ENCODE measurements around the gene PTPRK.

Gene PTPRK

DNA sequence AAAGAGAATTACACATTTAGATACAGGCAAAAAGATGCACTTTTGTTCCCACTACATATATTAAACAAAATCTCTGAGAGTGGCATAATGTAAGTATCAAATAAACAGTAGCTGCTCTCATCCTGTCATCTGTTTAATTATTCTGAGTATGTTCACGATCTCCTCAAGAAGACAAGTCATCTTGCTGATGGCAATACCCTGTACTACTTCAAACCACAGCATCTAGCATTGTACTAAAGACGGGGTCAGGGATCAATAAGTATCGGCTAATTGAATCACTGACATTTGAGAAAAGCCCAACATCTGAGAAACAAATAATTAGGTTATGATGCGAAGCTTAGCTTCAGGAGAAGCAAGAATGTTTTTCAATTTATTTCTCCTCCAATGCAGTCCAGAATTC, 175.1 kb downstream of the PTPRK start:
- no peak for DNase-seq (ENCODE audit: low read depth, low spot score)

DNA sequence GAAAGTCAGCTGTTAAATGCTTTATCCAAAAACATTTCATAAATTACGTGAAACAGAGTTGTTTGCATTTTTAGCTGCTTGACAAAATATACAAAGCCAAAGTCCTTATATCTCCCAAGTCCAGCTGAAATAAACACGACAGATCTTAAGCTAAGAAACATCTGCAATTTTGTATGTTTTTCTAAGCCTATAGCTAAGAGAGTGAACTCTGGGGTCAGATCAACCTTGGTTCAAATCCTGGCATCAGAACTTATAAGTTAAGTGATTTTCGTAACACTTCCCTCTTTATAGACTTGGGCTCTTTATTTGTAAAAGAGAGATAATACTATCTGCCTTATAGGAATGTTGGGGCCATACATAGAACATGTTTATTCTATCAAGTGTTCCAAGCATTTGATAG, 176.7 kb downstream of the PTPRK start:
- DNase-seq (ENCODE audit: low read depth, low spot score), result no peak

DNA sequence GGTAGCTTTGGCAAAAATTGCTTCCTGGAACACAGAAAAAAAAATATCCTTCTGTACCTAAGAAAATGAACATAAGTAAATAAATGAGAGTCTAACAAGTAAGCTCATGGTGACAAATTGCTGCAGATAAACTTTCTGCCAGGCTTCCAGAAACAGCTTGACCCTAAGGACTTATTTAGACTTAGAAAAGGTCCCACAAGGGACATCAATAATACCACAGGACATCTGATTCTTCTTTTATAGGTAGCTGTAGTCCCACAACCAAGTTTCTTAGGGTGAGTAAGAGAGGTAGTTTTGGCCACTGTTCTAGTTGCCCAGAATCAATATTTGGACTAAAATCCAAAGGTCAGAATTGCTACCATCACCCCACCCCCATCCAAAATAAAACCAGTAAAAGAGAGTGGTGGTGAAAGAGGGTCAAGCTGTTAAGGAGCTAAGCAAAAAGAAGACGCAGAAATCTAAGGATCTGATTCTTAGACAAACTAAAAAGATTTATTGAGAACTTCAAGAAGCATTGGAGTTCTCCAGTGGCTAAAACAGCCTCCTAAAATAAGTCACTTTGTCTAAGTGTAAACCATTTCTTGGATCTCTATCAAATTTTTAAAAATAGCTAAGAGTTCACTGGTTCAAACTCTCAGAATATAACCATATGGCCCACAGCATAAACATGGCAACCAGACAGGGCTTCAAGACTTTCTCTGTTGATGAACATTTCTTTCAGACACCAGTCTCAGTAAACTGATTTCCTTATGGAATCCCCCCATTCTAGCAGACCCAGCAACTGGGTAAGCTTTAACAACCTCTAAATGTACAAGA, 180.6 kb downstream of the PTPRK start:
- DNase-seq (ENCODE audit: low read depth, low spot score), result no peak

DNA sequence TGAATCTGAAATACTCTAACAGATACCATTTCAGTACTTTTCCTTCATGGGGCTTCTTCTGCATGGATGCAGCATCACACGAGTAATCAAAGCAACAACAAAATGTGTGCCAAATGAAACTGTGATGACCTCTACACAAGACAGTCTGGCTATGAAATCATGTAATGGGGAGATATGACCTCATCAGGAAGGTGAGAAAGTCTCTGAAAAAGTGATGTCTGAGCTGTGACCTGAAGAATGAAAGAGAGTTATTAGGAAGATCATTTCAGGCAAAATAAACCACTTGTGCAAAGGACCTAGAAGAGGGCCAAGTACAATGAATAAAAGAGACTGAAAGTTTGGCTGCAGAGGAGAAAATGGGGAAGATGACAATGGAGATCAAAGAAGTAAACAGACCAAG, 182.8 kb downstream of the PTPRK start:
- DNase-seq (ENCODE audit: low read depth, low spot score), result no peak

DNA sequence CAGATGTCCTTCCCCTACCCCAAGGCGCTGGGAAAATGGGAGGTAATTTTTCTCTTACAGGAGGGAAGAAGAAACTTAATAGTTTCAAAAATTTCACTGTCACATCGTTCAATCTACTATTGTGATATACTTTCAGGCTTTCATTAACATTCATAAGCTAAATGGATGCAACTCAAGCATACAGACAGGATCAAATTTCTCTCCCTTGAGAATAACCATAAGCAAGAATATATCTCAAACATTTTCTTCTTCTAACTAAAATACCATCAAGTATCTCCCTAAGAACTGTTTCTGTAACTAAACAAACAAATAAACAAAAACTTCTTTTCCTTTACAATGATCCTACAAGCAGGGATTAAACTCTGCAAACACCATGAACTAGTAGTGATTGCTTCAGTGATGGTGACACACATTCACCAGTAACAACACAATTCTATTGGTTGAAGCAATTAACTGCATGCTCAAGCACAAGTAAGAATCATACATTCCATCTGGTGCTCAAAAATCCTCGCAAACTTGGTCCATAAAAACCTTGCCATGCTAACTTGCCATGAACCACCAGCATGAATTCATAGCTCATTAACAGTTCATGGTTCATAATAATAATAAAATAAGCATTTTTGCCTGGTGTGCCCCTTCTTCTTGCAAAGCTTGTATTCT, 183.8 kb downstream of the PTPRK start:
- DNase-seq (ENCODE audit: low read depth, low spot score), result no peak

DNA sequence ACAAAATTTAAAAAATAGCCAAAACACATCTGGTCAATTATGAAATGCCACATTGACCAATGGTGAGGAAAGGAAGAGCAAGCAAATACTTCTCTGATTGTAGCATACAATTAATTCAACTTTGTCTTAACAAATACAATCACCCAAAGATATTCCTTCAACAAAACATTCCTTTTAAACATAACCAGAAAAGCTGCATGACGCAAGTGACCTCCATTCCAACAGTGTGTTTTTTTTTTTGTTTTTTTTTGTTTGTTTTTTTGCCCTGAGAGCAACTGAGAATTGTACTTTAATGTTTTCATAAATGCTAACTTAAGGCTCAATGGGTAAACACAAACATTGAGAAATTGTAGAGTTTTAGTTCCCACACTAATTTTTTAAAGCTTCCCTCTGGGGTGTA, 184.4 kb downstream of the PTPRK start:
- no peak for DNase-seq (ENCODE audit: low read depth, low spot score)

DNA sequence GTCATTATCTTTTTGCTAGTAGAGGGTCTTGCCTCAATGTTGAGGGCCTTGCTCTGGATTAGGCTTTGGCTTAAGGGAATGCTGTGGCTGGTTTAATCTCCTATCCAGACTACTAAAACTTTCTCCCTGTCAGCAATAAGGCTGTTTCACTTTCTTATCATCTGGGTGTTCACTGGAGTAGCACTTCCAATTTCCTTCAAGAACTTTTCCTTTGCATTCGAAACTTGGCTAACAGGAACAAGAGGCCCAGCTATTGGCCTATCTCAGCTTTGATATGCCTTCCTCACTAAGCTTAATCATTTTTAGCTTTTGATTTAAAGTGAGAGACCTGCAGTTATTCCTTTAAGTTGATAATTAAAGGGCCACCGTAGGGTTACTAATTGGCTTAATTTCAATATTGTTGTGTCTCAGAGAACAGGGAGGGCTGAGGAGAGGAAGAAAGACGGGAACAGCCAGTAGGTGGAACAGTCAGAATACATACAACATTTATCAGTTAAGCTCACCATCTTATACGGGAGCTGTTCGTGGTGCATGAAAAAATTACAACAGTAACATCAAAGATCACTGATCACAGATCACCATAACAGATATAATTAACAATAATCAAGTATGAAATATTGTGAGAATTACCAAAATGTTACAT, 186.7 kb downstream of the PTPRK start:
- DNase-seq (ENCODE audit: low read depth, low spot score), result no peak

DNA sequence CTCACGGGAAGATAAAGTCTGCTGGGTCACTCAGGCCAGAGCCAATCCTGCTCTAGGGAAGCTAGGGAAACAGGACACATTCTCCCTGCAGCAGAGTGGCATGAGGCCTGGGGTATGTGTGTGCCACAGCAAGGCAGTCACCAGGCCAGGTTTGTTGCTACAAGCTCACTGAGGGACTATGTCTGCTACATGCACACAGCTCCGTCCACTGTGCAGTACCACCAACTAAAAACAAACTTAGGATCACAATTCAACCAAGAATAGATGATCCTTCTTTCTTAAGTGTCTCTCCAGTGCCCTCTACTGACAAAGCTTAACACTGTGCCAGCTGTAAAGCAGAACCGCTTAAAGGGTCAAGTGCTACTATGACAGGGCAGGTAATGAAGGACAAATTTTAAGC, 192.5 kb downstream of the PTPRK start:
- DNase-seq (ENCODE audit: low read depth, low spot score), result peak; percentile 14

DNA sequence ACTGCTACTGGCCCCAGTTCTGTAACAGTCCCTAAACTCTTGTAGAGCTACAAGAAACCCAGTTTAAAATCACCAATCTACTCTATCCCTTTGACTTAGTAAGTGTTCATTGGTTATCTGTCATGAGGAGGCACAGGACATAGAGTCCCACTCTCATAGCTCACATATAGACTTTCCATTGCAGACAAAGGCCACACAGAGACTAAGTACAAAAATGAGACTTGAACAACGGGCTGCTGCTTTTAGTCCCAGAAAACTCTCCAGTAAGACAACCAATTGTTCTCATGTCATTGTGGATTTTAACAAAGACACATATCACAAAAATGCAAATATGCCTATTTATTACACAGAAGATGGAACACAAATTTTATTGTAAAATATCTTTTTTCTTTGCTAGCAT, 197.4 kb downstream of the PTPRK start:
- no peak for DNase-seq (ENCODE audit: low read depth, low spot score)

DNA sequence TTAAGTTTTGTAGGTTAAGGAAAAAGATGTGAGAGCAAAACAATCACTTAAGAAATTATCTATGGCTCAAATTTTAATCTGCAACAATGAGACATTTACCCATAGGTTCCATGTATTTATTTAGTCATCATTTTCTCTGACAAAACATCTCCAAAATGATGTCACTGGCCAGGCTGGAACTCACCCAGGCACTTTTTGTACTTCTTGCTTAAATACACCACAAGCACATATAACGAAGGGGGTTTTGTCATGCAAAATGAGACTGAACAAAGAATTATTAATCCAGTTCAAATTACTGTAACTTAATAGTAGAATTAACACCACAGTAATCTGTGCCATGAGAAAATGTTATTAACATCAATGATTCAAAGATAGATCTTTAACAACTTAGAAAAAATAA, 200.5 kb downstream of the PTPRK start:
- DNase-seq (ENCODE audit: low read depth, low spot score), result no peak

DNA sequence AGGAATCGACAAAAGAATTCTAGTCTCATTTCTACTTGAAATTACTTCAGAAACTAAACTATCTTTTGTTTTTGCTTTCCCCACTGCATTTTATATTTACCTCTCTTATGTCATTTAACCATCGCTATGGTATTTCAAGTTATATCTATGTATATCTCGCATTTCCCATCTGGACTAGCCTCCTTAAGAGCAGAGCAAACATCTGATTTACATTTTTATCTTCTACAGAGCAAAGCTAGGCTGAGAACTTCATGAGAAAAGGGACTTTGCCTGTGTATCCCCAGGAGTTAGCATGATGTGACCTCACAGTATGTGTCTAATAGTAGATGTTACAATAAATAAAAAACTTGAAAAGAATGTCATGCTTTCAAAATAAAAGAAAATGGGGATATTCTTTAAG, 201.2 kb downstream of the PTPRK start:
- DNase-seq (ENCODE audit: low read depth, low spot score), result no peak

DNA sequence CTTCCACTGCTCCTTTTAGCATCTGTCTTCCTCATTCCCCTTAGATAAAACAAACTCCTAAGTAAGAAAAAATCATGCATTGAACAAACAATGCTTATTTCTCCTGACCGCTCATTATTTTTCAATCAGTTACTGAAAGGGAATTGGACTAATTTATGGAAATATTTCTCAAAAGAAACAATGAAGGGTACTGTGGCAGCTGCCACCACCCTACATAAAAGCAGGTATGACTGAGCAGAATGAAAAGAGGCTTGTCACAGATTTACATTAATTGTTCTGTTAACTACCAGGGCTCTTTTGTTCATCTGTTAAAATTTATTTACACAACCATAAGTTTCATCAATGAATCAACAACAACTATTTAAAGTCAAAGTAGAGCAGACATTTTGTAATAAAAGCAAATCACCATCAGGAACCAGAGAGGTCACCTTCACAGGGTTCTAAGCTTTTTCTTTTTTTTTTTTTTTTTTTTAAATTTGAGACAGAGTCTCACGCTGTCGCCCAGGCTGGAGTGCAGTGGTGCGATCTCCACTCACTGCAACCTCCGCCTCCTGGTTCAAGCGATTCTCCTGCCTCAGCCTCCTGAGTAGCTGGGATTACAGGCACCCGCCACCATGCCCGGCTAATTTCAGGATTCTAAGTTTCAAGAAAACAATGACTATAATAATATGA, 204.0 kb downstream of the PTPRK start:
- DNase-seq (ENCODE audit: low read depth, low spot score), result no peak

DNA sequence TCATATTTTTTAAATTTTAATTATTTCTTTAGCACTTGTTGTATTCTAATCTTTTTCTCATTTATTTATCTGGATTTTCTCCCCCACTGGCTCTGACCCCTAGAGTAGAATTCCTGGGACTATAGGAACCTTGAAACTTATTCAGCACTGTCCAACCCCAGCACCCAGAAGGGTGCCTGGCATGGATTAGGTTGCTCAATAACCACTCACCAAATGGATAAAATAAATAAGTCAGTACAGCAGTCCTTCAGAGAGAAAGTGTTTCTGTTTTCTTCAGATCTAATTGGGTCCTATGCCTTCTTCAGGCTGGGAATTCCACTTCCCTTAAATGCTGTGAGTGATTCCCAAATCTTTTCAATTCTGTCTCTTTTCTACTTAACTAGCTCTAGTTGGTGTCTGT, 206.2 kb downstream of the PTPRK start:
- no peak for DNase-seq (ENCODE audit: low read depth, low spot score)

DNA sequence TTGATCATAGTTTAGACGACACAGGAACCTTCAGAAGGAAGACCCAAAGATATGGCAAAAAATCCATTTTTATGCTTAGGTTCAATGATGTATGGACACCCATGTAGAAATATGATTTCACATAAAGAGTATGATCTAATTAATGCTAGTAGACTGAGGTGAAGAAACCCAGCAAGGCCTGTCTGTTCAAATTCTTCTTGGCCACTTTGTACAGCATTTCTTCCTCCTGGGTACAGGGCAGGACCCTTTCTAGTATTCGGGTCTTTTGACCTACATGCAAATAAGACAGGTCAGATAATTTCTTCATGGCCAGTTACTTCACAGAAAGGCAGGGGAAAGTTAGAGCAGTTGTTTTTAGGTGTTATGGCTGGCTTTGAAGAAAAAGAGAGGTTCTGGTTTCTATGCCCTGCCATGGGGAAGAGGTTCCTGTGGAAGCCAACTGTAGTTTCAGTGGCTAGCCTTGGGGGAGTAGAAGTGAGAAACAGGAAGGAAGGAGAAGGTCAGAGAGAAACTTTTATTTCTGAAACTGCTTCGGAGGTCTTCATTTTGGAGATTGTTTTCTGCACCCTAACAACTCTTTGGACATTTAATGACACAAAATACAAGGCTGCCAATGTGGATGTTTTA, 208.3 kb downstream of the PTPRK start:
- DNase-seq (ENCODE audit: low read depth, low spot score), result no peak

DNA sequence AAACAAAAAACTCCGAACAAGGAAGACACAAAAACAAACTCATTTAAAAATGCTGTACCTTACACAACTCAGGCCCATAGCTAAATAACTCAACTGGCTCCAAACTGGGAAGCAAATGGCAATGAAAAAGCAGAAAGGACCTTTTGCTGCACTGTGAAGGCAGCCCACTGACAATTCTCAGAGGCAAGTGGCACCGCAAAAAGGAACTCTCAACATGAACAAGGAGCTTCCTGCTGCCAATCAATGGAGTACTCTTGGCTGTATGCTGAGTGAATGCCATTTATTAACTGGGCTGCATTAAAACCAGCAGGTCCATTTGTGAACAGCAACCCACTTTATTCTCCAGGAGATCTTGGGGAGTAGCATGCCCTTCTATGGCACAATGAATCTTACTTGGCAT, 209.9 kb downstream of the PTPRK start:
- no peak for DNase-seq (ENCODE audit: low read depth, low spot score)

DNA sequence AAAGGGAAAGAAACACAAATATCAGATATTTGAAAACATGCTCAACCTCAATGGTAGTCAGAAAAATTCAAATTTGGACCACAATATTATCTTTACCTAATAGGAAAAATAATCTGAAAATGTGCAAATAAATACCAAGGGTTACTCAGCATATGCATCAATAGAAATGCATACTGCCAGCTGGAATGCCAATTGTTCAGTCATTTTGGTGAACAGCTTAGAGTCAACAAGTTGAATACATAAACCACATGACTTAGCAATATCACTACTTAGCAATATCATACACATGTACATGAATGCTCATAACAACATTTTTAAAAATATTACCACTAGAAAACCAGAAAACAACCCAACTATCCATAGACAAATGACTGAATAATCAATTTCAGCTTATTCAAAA, 212.7 kb downstream of the PTPRK start:
- DNase-seq (ENCODE audit: low read depth, low spot score), result no peak

DNA sequence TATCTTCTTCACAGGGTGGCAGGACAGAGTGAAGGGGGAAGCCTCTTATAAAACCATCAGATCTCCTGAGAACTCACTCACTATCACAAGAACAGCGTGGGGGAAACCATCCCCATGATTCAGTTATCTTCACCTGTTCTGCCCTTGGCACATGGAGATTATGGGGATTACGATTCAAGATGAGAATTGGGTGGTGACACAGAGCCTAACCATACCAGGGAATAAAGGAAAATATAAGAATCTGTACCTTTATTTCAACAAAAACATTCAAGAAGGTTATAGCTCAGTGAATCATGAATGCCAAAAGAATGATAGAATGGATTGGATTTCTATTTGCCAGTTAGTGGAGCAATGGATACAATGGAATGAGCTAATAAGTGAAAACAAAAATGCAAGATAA, 214.4 kb downstream of the PTPRK start:
- DNase-seq (ENCODE audit: low read depth, low spot score), result no peak

DNA sequence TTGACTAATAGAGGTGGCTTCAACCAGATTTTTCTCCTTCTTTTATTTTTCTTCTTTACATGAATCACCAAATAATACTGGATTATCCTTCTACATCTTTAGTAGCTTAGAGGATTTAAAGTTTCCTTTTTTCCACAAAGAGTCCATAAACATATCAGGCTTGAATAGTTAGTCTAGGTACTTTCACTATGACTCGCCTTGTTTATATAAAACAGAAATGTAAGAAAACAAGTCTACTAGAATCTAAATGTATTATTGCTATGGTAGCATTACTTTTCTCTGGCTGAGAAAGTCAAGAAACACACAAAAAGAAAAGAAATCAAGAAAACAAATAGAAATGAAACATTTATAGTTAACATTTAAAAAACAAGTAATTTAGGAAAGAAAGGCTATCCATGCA, 215.2 kb downstream of the PTPRK start:
- DNase-seq (ENCODE audit: low read depth, low spot score), result no peak

DNA sequence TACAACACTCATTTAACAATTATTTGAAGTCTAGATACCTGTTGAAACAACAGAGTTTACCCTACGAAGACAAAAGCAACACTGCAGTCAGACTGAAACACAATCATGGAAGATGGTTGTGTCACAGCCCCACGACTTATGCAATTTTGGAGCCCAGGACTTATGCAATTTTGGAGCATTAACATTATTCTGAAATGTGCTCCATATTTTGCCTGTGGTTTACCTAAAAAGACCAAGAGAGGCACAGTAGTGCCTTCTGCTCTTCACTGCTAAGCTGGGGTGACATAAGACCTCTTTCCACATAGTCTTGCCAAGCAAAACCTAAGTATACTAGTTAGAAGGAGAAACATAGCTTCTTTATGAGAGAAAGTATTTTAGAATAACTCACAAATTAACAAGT, 216.5 kb downstream of the PTPRK start:
- no peak for DNase-seq (ENCODE audit: low read depth, low spot score)

DNA sequence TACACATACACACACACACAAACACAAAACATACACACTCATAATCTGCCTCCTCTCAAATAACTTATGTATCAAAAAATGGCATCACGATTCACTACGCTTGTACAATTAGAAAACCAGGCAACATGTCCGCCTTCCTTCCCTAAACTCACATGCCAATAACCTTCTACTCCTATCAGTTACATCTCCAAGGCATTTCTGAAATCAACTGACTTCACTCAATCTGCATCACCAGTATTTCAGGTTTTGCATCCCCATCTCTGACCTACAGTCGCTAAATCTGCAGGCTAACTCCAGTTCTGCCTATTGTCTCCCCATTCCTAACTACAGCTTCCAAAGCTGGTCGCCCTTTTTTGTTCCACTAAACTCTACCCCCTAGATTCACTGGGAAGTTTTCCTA, 217.5 kb downstream of the PTPRK start:
- no peak for DNase-seq (ENCODE audit: low read depth, low spot score)

DNA sequence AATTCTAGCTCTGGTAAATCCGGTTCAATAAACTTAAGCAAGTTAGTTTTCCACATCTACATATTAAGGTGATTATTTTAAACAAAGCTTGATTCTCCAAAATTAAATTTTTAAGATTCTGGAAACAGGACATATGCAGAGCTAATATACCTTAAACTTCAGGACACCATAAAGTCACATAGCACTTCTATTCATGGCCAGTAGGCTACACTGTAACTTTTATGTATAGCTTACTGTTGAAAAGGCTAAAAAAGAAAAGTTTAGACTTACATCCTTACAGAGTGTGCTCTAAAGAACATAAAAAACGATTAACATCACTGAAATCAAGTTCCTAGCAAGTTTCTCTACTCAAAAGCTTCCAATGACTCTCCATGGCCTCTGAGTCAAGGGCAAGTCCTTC, 224.7 kb downstream of the PTPRK start:
- no peak for DNase-seq (ENCODE audit: low read depth, low spot score)

DNA sequence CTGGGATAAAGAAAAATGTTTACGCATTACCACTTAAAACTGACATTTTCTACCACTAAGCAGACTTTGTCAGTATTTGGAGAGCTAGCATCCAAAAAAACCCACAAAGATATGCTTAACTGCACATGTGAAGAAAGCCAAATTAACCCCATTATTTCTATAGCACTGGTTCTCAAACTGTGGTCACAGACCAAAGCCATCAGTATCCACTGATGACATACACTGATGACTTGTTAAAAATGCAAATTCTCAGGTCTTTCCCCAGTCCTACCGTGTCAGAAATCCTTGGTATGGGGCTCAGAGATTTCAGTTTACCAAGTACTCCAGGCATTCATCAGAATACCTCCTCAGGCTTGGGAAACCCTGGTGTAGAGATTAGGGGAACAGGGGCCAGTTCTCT, 230.2 kb downstream of the PTPRK start:
- DNase-seq (ENCODE audit: low read depth, low spot score), result no peak
